ENCODE measurements around the gene TPST2. TPM values are rescaled to one million over a fixed set of nuclear protein-coding genes. Genes with fewer than 3 reads are reported as not detected.

Gene TPST2
- total and polyA plus RNA-seq, 9 of the 15 experiments (the other 6 are each of a cell fraction or from before 2014, with no cell fraction given): 14.2 to 123 (median 60.1) TPM

DNA sequence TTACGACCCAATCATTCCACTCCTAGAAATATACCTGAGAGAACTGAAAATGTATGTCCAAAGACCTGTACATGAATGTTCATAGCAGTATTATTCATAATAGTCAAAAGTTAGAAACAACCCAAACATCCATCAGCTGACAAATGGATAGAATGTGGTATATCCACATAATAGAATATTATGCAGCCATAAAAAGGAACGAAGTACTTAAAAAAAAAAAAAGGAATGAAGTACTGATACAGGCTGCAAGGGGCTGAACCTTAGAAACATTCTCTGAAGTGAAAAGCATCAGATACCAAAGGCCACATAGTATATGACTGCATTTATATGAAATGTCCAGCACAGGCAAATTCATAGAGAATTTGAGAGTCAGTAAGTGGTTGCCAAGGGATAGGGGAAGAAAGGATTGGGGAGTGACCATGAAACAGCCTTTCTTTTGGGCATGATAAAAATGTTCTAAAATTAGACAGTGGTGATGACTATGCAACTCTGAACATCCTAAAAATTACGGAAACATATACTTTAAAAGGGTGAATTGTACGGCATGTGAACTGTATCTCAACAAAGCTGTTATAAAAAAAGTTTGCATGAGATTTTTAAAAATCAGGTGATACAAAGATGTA, 1.8 kb downstream of the TPST2 start (continued):
- TF ChIP-seq, protein P1, sequence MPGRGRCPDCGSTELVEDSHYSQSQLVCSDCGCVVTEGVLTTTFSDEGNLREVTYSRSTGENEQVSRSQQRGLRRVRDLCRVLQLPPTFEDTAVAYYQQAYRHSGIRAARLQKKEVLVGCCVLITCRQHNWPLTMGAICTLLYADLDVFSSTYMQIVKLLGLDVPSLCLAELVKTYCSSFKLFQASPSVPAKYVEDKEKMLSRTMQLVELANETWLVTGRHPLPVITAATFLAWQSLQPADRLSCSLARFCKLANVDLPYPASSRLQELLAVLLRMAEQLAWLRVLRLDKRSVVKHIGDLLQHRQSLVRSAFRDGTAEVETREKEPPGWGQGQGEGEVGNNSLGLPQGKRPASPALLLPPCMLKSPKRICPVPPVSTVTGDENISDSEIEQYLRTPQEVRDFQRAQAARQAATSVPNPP (IDR thresholded peaks at IDR 0.05; ENCODE audit: borderline replicate concordance, insufficient read depth, insufficient read length): no peak
- no peak for TF ChIP-seq ZNF77 (CRISPR knock-in tag; IDR thresholded peaks at IDR 0.05)
- no peak for TF ChIP-seq PHB2 (IDR thresholded peaks at IDR 0.05; ENCODE audit: low read depth)
- TF ChIP-seq, protein P2, sequence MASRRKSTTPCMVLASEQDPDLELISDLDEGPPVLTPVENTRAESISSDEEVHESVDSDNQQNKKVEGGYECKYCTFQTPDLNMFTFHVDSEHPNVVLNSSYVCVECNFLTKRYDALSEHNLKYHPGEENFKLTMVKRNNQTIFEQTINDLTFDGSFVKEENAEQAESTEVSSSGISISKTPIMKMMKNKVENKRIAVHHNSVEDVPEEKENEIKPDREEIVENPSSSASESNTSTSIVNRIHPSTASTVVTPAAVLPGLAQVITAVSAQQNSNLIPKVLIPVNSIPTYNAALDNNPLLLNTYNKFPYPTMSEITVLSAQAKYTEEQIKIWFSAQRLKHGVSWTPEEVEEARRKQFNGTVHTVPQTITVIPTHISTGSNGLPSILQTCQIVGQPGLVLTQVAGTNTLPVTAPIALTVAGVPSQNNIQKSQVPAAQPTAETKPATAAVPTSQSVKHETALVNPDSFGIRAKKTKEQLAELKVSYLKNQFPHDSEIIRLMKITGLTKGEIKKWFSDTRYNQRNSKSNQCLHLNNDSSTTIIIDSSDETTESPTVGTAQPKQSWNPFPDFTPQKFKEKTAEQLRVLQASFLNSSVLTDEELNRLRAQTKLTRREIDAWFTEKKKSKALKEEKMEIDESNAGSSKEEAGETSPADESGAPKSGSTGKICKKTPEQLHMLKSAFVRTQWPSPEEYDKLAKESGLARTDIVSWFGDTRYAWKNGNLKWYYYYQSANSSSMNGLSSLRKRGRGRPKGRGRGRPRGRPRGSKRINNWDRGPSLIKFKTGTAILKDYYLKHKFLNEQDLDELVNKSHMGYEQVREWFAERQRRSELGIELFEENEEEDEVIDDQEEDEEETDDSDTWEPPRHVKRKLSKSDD (conservative IDR thresholded peaks at IDR 0.05; ENCODE audit: low read length): no peak
- TF ChIP-seq, protein P3, sequence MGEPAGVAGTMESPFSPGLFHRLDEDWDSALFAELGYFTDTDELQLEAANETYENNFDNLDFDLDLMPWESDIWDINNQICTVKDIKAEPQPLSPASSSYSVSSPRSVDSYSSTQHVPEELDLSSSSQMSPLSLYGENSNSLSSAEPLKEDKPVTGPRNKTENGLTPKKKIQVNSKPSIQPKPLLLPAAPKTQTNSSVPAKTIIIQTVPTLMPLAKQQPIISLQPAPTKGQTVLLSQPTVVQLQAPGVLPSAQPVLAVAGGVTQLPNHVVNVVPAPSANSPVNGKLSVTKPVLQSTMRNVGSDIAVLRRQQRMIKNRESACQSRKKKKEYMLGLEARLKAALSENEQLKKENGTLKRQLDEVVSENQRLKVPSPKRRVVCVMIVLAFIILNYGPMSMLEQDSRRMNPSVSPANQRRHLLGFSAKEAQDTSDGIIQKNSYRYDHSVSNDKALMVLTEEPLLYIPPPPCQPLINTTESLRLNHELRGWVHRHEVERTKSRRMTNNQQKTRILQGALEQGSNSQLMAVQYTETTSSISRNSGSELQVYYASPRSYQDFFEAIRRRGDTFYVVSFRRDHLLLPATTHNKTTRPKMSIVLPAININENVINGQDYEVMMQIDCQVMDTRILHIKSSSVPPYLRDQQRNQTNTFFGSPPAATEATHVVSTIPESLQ (CRISPR knock-in tag; IDR thresholded peaks at IDR 0.05): no peak
- TF ChIP-seq, protein P4, sequence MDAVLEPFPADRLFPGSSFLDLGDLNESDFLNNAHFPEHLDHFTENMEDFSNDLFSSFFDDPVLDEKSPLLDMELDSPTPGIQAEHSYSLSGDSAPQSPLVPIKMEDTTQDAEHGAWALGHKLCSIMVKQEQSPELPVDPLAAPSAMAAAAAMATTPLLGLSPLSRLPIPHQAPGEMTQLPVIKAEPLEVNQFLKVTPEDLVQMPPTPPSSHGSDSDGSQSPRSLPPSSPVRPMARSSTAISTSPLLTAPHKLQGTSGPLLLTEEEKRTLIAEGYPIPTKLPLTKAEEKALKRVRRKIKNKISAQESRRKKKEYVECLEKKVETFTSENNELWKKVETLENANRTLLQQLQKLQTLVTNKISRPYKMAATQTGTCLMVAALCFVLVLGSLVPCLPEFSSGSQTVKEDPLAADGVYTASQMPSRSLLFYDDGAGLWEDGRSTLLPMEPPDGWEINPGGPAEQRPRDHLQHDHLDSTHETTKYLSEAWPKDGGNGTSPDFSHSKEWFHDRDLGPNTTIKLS (IDR thresholded peaks at IDR 0.05; ENCODE audit: borderline replicate concordance, low read depth): no peak
- no peak for TF ChIP-seq CBX5 (IDR thresholded peaks at IDR 0.05; ENCODE audit: borderline replicate concordance, low read depth)
- TF ChIP-seq, protein P5, sequence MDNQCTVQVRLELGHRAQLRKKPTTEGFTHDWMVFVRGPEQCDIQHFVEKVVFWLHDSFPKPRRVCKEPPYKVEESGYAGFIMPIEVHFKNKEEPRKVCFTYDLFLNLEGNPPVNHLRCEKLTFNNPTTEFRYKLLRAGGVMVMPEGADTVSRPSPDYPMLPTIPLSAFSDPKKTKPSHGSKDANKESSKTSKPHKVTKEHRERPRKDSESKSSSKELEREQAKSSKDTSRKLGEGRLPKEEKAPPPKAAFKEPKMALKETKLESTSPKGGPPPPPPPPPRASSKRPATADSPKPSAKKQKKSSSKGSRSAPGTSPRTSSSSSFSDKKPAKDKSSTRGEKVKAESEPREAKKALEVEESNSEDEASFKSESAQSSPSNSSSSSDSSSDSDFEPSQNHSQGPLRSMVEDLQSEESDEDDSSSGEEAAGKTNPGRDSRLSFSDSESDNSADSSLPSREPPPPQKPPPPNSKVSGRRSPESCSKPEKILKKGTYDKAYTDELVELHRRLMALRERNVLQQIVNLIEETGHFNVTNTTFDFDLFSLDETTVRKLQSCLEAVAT (IDR thresholded peaks at IDR 0.05): no peak
- TF ChIP-seq SAFB (IDR thresholded peaks at IDR 0.05; ENCODE audit: borderline replicate concordance, low read depth, low read length): no peak
- peak; percentile 11; the same call in 1 of the 2 replicates for TF ChIP-seq JUND (IDR thresholded peaks at IDR 0.05; ENCODE audit: borderline replicate concordance, low read depth, low read length)
- TF ChIP-seq JUND (tag; IDR thresholded peaks at IDR 0.05; ENCODE audit: borderline replicate concordance, low read depth, low read length): no peak; the same call in 2 of the 3 replicates
- TF ChIP-seq ZBTB1 (CRISPR knock-in tag; IDR thresholded peaks at IDR 0.05; ENCODE audit: borderline replicate concordance, low read depth): no peak
- TF ChIP-seq ZNF311 (CRISPR knock-in tag; IDR thresholded peaks at IDR 0.05): no peak
- TF ChIP-seq RFX7 (CRISPR knock-in tag; IDR thresholded peaks at IDR 0.05): no peak
- TF ChIP-seq, protein P6, sequence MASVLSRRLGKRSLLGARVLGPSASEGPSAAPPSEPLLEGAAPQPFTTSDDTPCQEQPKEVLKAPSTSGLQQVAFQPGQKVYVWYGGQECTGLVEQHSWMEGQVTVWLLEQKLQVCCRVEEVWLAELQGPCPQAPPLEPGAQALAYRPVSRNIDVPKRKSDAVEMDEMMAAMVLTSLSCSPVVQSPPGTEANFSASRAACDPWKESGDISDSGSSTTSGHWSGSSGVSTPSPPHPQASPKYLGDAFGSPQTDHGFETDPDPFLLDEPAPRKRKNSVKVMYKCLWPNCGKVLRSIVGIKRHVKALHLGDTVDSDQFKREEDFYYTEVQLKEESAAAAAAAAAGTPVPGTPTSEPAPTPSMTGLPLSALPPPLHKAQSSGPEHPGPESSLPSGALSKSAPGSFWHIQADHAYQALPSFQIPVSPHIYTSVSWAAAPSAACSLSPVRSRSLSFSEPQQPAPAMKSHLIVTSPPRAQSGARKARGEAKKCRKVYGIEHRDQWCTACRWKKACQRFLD (CRISPR knock-in tag; IDR thresholded peaks at IDR 0.05): no peak
- no peak for TF ChIP-seq RB1 (IDR thresholded peaks at IDR 0.05; ENCODE audit: low read depth)
